ENCODE results near the gene TMEM98.

DNA sequence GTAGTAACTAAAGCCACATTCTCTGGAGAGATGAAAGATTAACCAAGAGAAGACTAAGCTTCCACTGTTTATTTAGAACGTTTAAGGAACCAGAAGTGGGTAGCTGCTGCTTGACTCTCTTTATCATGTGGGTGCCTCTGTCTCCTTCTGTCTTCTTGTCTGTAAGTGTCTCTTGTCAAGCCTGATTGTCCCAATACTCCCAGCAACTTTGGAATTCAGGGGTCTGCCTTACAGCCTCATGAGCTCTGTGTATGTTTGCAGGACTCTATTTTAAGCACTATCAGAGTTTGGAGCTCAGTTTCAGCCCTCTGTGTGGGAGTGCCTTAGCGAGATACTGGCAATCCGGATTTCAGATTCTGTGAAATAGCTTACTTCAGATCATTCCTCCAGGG lies 34.4 kb downstream of the TMEM98 start:
- TF ChIP-seq, protein P1, sequence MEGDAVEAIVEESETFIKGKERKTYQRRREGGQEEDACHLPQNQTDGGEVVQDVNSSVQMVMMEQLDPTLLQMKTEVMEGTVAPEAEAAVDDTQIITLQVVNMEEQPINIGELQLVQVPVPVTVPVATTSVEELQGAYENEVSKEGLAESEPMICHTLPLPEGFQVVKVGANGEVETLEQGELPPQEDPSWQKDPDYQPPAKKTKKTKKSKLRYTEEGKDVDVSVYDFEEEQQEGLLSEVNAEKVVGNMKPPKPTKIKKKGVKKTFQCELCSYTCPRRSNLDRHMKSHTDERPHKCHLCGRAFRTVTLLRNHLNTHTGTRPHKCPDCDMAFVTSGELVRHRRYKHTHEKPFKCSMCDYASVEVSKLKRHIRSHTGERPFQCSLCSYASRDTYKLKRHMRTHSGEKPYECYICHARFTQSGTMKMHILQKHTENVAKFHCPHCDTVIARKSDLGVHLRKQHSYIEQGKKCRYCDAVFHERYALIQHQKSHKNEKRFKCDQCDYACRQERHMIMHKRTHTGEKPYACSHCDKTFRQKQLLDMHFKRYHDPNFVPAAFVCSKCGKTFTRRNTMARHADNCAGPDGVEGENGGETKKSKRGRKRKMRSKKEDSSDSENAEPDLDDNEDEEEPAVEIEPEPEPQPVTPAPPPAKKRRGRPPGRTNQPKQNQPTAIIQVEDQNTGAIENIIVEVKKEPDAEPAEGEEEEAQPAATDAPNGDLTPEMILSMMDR (IDR thresholded peaks at IDR 0.05 in 4 of 5, conservative IDR thresholded peaks at IDR 0.05 in 1 of 5), result no peak
- TF ChIP-seq POLR2A (IDR thresholded peaks at IDR 0.05), result no peak

Measured in gastrocnemius medialis (tissue), 4 donors.